ENCODE data around the gene TTI1. TPM values are rescaled to one million over a fixed set of nuclear protein-coding genes. Genes with fewer than 3 reads are reported as not detected.

The TTI1 gene
- total RNA-seq, 1 donor: 14.8 TPM

- no peak overlapping the region for H3K4me2 ChIP-seq (ENCODE audit: insufficient read depth, low read length)
- H3K27ac ChIP-seq (ENCODE audit: low read depth, low read length): no peak overlapping the region
- no peak for DNase-seq (ENCODE audit: insufficient read length, low spot score, missing footprints)
- H3K79me2 ChIP-seq (ENCODE audit: insufficient read depth, low read length): peaks cover 64% of the 10 kb centered on the region
- H3K4me1 ChIP-seq (ENCODE audit: insufficient read depth, low read length): peaks cover 31% of the 10 kb centered on the region
- no peak for TF ChIP-seq CTCF (IDR thresholded peaks at IDR 0.05; ENCODE audit: extremely low read depth, low read depth, low read length)
- no peak overlapping the region for H3K4me3 ChIP-seq (ENCODE audit: insufficient read depth, low read length)
- no peaks in the 10 kb centered on the region for H3K9me3 ChIP-seq (ENCODE audit: low read depth, low read length)
- peaks cover 27% of the 10 kb centered on the region for H3K36me3 ChIP-seq (ENCODE audit: insufficient read depth, low read length)
- H4K20me1 ChIP-seq (ENCODE audit: insufficient read depth, low read length): peaks cover 48% of the 10 kb centered on the region
- H3K27me3 ChIP-seq (ENCODE audit: insufficient read depth, low read length): no peaks in the 10 kb centered on the region
- H2AFZ ChIP-seq (ENCODE audit: low read length): no peak overlapping the region
These were observed 13.3 kb upstream of the TTI1 start for GRCh38 chr20:38046572-38046971.

DNA sequence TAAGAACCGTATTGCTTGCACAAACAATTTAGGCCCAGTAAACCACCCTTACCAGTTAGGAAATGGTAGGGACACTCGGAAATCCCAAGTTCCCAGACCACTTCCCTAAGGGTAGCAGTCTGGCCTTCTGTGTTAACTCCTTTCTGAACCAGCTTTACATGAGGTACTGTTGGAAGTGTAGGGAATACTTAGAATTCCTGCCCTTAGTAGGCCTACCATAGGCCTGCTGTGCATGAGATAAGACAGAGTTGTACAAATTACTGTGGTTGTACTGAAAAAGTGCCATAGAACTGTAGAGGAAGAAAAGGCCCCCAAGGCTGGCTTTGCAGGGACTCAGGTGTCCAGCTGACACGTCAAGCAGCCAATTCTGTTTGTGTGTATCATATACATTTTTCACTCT, 11.4 kb upstream of the TTI1 start:
- Histone ChIP-seq H3K4me1 (ENCODE audit: insufficient read depth, low read length) (peaks cover 18% of the 10 kb centered on the region), H4K20me1 (ENCODE audit: insufficient read depth, low read length) (peaks cover 36% of the 10 kb centered on the region), H3K9me3 (ENCODE audit: low read depth, low read length) (no peaks in the 10 kb centered on the region), H3K79me2 (ENCODE audit: insufficient read depth, low read length) (peaks cover 68% of the 10 kb centered on the region), H3K36me3 (ENCODE audit: insufficient read depth, low read length) (peaks cover 41% of the 10 kb centered on the region), H3K4me2 (ENCODE audit: insufficient read depth, low read length) (no peak overlapping the region), H3K27me3 (ENCODE audit: insufficient read depth, low read length) (no peaks in the 10 kb centered on the region), H3K27ac (ENCODE audit: low read depth, low read length) (peak overlapping the region; percentile 3), H3K4me3 (ENCODE audit: insufficient read depth, low read length) (no peak overlapping the region), H2AFZ (ENCODE audit: low read length) (no peak overlapping the region)
- no peak for DNase-seq (ENCODE audit: insufficient read length, low spot score, missing footprints)
- TF ChIP-seq CTCF (IDR thresholded peaks at IDR 0.05; ENCODE audit: extremely low read depth, low read depth, low read length): no peak

DNA sequence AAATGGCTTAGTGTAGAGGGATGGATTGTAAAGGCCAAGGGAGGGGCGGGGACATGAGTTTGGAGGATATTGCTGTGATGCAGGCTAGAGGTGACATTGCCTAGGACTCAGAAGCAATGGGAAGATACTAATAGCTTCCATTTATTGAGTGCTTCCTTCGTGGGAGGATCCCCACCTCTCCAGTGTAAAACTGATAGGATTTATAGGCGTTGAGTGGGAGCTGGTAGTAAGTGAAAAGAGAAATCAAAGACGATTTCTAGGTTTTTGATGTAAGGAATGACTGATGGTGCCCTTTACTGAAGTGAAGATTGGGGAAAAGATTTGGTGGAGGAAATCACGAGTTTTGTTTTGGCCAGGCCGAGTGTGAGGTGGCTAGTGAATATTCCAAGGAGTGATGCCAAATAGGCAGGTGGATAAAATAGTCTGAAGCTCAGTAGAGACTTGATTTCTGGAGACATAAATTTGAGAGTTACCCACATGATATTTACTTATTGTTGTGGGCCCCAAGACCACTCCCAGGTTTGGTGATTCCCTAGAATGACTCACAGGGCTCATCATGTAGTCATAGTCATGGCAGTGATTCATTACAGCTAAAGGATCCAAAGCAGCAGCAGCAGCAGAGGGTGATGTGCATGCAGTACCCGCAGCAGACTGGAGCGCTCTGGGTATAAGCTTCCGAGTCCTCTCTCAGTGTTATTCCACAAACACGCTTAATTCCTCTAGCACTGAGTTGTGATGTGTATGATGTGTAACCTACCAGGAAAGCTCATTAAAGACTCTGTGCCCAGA, 10.4 kb upstream of the TTI1 start:
- Histone ChIP-seq H3K4me3 (ENCODE audit: insufficient read depth, low read length) (no peak overlapping the region), H3K27me3 (ENCODE audit: insufficient read depth, low read length) (no peaks in the 10 kb centered on the region), H3K4me1 (ENCODE audit: insufficient read depth, low read length) (peaks cover 16% of the 10 kb centered on the region), H3K9me3 (ENCODE audit: low read depth, low read length) (no peaks in the 10 kb centered on the region), H2AFZ (ENCODE audit: low read length) (no peak overlapping the region), H3K4me2 (ENCODE audit: insufficient read depth, low read length) (no peak overlapping the region), H4K20me1 (ENCODE audit: insufficient read depth, low read length) (peaks cover 35% of the 10 kb centered on the region), H3K36me3 (ENCODE audit: insufficient read depth, low read length) (peaks cover 41% of the 10 kb centered on the region), H3K79me2 (ENCODE audit: insufficient read depth, low read length) (peaks cover 75% of the 10 kb centered on the region), H3K27ac (ENCODE audit: low read depth, low read length) (peak overlapping the region; percentile 70)
- TF ChIP-seq CTCF (IDR thresholded peaks at IDR 0.05; ENCODE audit: extremely low read depth, low read depth, low read length): peak; percentile 45
- DNase-seq (ENCODE audit: insufficient read length, low spot score, missing footprints): peak; percentile 90

GRCh38 chr20:38040276-38040675, 7.0 kb upstream of the TTI1 start:
- no peak for DNase-seq (ENCODE audit: insufficient read length, low spot score, missing footprints)
- Histone ChIP-seq H2AFZ (ENCODE audit: low read length) (no peak overlapping the region), H3K79me2 (ENCODE audit: insufficient read depth, low read length) (peaks cover 76% of the 10 kb centered on the region), H3K27me3 (ENCODE audit: insufficient read depth, low read length) (no peaks in the 10 kb centered on the region), H3K27ac (ENCODE audit: low read depth, low read length) (no peak overlapping the region), H3K4me1 (ENCODE audit: insufficient read depth, low read length) (peaks cover 9% of the 10 kb centered on the region), H3K36me3 (ENCODE audit: insufficient read depth, low read length) (peaks cover 40% of the 10 kb centered on the region), H4K20me1 (ENCODE audit: insufficient read depth, low read length) (peaks cover 25% of the 10 kb centered on the region), H3K9me3 (ENCODE audit: low read depth, low read length) (no peaks in the 10 kb centered on the region), H3K4me3 (ENCODE audit: insufficient read depth, low read length) (no peak overlapping the region), H3K4me2 (ENCODE audit: insufficient read depth, low read length) (no peak overlapping the region)
- no peak for TF ChIP-seq CTCF (IDR thresholded peaks at IDR 0.05; ENCODE audit: extremely low read depth, low read depth, low read length)

Data from osteoblast (primary cell).